NT2/D1 (cell line): ENCODE data around the gene TAF11L3.
"Not testable (repeated sequence)": the region's sequence is repeated elsewhere in the genome, so short reads cannot be mapped to it uniquely, and the experiment has no call there.

Source experiments
- SUZ12 ChIP-seq: IDR thresholded peaks from 2 replicates; pipeline ENCODE4 v1.6.1; 2011; ENCODE audit not compliant: insufficient read length, insufficient read depth; ENCODE audit errors: extremely low read depth
- YY1 ChIP-seq: IDR thresholded peaks from 2 replicates; pipeline ENCODE4 v1.6.1; 2011; ENCODE audit not compliant: insufficient read length, insufficient read depth

- not testable (repeated sequence) for TF ChIP-seq YY1, SUZ12
These were observed 6.8 kb downstream of the TAF11L3 start, which contains the start of gene TAF11L5 for GRCh38 chr5:17524935-17525334.
